Posterior cingulate gyrus (tissue), 11 donors: ENCODE data around the gene VASH2.
"Not testable (repeated sequence)": the region's sequence is repeated elsewhere in the genome, so short reads cannot be mapped to it uniquely, and the experiment has no call there.

Source experiments
- DNase-seq, 10 donors: peaks; one replicate each; pipeline versions ENCODE4 v3.0.0 to v3.0.0-alpha.2; 2020 to 2021; ENCODE audit warnings: mixed read lengths in 3 of 10
- intact Hi-C: fragments of 100-400 bp; cut with DNase I; formaldehyde crosslinking; loops from one replicate; pipeline ENCODE4 v1.15.1; 2023

Gene VASH2

DNA sequence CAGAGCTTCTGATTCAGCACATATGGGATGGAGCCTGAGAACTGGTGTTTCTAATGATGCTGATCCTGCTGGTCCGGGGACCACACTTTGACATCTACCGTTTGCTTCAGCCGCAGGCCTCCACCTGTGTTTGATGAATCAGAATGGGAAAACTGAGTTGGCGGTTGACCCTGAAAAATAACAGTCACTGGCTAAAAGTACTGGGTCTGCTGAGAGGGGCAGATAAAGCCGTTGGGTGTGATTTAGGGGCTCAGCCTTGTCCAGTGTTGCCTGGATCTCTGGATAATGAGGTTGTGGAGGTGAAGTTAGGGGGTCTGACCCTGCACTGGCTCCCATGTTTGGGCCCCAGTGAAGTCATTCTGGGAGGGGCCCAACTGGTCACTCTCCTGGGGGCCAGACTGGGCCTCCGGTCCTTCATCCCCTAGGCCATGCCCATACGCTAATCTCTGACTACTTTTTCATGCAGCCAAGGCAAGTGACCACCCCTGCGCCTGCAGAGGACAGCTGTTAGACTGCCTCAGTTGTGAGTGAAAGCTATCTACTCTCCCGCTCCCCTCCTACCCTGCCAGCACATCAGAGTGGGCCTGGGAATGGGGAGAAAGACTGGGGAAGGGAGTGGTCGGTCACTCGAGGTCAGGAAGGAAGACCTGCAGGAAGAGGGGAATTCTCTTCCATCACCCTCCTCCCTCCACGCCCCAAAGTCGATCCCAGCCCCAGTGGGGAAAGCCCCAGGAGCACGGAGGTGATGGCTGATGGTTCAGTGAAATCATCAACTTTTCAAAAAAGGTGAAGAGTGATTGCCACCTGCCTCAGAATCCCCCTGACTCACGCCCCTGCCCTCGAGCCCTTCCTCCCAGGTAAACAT is 27.7 kb downstream of the VASH2 start:
- peak in 1 of 10 donors; percentile 57 for DNase-seq
- intact Hi-C loops: no loop called here

- intact Hi-C loops: no loop called here
- DNase-seq: peak in 1 of 10 donors; percentile 63
Observed at GRCh38 chr1:212979340-212980122, 29.2 kb downstream of the VASH2 start.

- DNase-seq: peak in 1 of 10 donors; percentile 79
- intact Hi-C loops: no loop called here
Observed at GRCh38 chr1:212980123-212980785, 29.9 kb downstream of the VASH2 start.

- intact Hi-C loops: no loop called here
- DNase-seq: peak in 4 of 10 donors; percentile 8 to 84 (median 50)
Observed at GRCh38 chr1:212981025-212981495, 30.7 kb downstream of the VASH2 start.

- intact Hi-C loops: no loop called here
- peak in 4 of 10 donors; percentile 18 to 85 (median 83) for DNase-seq
Observed at GRCh38 chr1:212981571-212982328, 31.4 kb downstream of the VASH2 start.

DNA sequence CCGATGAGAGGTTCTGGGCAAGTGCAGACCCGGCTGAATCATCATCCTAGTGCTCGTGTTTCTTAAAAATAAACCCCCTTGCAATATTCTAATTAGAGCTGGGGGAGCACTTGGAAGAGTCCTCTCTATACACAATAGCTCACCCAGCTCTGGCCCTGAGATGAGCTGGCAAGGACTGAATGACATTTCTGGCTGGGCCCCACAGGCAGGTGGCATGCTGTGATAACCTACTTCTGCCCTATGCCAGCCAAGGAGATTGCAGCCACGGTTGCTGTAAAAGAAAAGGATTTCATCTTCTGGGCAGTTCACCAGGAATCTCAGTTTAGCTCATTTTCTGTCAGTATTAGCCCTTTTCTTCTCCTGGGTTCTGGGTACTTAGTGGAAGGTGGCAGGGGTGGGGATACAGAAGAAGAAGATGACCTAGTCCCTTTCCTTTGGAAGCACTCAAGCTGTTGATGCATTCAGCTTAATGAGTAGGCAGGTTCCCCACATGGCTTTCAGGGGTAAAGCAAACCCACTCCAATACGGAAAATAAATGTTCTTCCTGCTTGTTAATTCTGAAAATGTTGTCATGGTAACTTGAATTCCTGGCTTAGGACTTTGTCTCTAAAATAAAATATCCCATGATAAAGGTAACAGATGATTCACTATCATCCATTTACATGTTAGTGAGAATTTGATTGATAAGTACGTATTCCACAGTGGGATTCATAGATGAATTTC is 32.2 kb downstream of the VASH2 start:
- intact Hi-C loops: no loop called here
- DNase-seq: peak in 1 of 10 donors; percentile 80

- intact Hi-C loops: no loop called here
- no peak for DNase-seq
Observed at GRCh38 chr1:212983482-212983881, 33.1 kb downstream of the VASH2 start.

DNA sequence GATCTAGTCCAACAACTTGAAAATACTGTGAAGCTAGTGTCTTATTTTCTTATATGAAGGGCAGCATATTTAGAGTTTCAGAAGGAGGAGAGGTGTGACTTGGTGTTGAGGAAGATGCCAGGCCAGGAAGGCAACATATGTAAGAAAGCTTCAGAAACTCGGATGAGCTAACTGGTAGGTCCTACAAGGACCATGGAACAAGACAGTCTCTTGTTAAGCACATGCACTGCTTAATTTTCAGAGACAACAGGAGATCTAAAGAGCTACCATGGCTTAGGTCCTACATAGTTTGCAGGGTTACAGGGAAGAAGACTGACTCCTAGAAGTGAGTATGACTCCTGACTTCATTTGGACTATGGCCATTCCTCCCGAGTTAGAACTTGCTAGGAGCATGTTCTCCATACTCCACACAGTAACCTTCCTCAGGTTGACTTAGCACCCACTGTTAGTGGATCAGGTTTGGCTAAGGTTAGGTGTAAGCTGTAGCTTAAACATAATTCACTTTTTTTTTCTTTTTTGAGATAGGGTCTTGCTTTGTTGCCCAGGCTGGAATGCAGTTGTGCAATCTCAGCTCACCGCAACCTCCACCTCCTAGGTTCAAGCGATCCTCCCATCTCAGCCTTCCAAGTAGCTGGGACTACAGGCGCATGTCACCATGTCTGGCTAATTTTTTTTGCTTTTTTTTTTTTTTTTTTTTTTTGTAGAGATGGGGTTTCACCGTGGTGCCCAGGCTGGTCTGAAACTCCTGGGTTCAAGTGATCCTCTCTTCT is 34.4 kb downstream of the VASH2 start:
- intact Hi-C loops: no loop called here
- no peak for DNase-seq

DNA sequence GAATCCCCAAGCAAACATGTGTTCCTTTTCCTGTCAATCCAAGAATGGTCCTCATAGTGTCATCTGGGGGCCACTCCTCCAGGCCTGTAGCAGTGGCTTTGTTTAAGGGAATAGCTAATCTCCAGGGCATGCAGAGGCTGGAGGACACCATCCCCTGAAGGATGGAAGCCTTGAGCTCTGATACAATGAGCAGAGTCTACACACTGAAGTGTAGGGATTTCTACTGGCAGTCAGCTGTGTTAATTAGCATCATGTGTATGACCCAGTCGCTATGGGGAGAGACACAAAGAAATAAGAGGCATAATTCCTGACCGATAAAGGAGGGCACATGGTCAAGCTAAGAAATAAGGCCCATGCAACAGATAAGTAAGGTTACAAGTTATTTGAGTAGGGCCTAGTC is 36.2 kb downstream of the VASH2 start:
- intact Hi-C loops: no loop called here
- DNase-seq: no peak

DNA sequence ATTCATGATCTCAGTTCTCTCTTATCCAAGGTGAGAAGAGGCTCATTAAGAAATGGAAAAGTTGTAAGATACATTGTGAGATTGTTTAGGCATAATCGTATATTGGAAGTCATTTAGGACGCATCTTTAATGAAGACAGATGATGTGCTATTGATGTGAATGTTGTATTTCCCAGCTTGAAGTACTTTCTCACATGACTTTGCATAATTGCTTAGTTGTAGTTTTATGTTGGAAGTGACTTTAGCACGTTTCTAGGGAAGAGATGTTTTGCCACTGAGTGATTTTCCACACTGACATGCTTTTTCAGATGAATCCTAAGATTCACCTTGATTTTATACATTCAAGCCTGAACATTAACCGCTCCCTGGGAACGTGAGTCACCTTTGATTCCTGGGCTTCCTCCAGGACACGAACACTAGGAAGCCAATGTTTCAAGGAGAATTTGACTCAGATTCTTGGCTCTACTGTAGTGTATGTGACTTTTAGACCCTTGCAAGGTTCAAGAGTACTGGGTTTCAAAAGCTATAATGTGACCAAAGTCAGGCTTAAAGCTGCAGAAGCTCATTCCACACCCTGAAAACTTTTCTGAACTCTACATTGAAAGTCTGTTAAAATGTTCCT is 37.5 kb downstream of the VASH2 start:
- intact Hi-C loops: no loop called here

GRCh38 chr1:212990276-212990675 is 39.9 kb downstream of the VASH2 start:
- intact Hi-C loops: no loop called here
- DNase-seq: no peak

More for the DNA sequence above, 37.5 kb downstream of the VASH2 start:
- DNase-seq: no peak

DNA sequence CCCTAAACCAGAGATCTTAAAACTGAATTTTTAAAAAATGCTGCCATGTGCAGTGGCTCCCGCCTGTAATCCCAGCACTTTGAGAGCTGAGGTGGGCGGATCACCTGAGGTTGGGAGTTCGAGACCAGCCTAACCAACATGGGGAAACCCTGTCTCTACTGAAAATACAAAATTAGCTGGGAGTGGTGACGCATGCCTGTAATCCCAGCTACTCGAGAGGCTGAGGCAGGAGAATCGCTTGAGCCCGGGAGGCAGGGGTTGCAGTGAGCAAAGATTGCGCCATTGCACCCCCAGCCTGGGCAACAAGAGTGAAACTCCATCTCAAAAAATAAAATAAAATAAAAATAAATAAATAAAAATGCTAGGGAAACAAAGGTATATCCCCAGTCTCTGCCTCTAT is 43.6 kb downstream of the VASH2 start:
- DNase-seq, intact Hi-C loops: not testable (repeated sequence)

DNA sequence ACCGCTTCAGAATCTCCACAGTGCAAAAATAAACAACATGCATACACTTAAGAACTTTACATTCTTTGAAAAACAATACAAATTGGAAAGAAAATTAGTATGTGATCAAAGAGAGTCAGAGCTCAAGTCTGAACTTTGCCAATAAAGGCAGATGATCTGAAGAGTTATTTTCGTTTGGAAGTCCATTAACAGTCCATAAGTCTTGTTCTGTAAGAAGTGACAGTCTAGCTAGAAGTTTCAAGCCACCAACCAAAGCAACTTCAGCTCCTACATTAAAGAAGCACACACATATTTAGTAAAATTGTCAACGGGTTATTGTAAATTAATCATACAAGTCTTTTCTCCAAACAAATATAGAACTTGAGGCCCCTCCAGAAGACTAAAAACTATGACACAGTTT is 44.6 kb downstream of the VASH2 start:
- intact Hi-C loops: loop anchor here (1.0 kb wide), 1 partner anchor 180 kb away; no protein-coding TSS in a partner anchor
- DNase-seq: no peak

DNA sequence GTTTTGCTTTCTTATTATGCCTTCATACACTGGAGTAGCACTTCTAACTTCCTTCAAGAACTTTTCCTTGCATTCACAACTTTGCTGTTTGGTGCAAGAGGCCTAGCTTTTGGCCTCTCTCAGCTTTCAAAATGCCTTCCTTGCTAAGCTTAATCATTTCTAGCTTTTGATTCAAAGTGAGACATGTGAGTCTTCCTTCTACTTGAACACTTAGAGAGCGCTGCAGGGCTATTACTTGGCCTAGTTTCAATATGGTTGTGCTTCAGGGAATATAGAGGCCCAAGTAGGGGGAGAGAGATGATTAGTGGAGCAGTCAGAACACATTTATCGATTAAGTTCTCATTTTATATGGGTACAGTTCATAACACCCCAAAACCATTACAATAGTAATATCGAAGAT is 52.9 kb downstream of the VASH2 start:
- intact Hi-C loops: no loop called here
- DNase-seq: no peak

GRCh38 chr1:213008564-213008963 is 58.2 kb downstream of the VASH2 start:
- no peak for DNase-seq
- intact Hi-C loops: no loop called here

DNA sequence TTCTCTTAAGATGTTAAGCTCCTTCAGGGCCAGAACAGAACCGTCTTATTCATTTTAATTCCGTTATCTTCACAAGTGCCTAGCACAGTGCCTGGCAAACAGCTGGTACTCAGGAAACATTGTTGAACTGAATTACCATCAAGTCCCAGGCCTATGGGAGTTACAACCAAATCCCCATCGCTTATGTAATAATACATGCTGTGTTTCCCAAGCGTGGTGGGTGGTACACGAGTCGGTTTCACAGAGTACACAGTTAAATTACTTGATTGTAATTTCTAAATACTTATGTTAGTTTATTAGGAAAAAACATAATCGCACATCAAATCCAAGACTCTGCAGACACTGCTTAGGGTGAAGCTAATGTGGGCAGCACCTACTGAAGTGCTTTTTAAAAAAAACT is 64.3 kb downstream of the VASH2 start:
- no peak for DNase-seq
- intact Hi-C loops: loop anchor here (1.0 kb wide), 1 partner anchor 37 kb away; the partner anchor contains the start of gene RPS6KC1

DNA sequence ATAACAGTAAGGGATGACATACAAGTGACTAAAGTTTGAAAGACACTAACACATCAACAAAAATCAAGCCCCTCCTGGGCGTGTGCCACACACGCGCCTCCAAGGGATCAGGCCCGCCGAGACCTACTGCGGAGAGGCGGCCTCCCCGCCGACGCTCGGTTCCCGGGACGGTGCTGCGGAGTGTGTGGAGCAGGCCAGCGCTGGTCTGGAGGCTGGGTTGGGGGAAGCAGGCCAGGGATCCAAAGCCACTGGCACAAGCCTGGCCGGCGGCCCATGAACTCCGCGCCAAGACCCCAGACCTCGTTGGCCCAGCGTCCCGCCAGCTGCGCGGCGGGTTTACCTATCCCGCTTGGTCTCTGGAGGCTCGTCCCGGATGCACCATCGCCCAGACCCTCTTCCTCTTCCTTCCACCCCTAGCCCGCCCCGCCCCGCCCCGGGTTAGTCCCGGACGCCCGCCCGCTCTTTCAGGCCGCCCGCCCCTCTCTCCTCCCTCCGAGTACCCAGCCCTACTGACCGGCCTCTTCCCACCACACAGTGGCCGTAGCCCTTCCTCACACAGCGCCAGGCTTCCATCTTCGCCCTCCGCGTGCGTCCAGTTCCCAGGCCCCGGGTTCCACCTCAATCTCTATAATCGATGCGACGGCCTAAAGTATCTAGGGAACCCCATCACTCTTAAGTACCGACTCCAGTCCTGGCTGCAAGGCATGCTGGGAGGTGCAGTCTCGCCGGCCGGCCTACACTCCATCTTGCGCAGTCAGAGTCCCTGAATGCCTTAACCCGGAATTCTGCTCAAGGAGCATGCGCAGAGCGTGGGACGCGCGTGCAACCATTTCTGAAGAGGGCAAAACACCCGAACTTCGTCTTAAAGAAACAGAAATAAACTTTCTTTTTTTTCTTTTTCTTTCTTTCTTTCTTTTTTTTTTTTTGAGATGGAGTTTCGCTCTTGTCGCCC is 65.0 kb downstream of the VASH2 start, which contains the start of gene ANGEL2:
ANGEL2 (minus strand) TSS at position 769 of the 952 bp plus-strand sequence; CDS start at position 573, 196 bp downstream.
- intact Hi-C loops: loop anchor here (1.0 kb wide), 1 partner anchor 36 kb away; the partner anchor contains the start of gene RPS6KC1
- peak; percentile 95 to 100 (median 98) for DNase-seq
